C4-2B (cell line): ENCODE measurements around the gene PREX1.

ENCODE experiments used
- H3K27ac ChIP-seq: fragments of 450-650 bp; 2 replicates; pipeline ENCODE4 v1.5.1; 2017
- CTCF ChIP-seq: fragments of 450-650 bp; conservative IDR thresholded peaks from 2 replicates; pipeline ENCODE4 v1.5.1; 2017; ENCODE audit warnings: mild to moderate bottlenecking
- ZFX ChIP-seq: fragments of 450-650 bp; IDR thresholded peaks from 2 replicates; pipeline ENCODE4 v1.6.1; 2017

PREX1 gene

GRCh38 chr20:48807051-48807450 is 20.7 kb downstream of the PREX1 start:
- no peak overlapping the region for H3K27ac ChIP-seq
- TF ChIP-seq CTCF (no peak), ZFX (no peak)

GRCh38 chr20:48805716-48806115 is 22.1 kb downstream of the PREX1 start:
- H3K27ac ChIP-seq = no peak overlapping the region
- no peak for TF ChIP-seq ZFX
- no peak for TF ChIP-seq CTCF

- TF ChIP-seq ZFX (no peak), CTCF (no peak)
Measured at GRCh38 chr20:48805286-48805685, 22.5 kb downstream of the PREX1 start.

GRCh38 chr20:48804300-48804980 is 23.4 kb downstream of the PREX1 start:
- TF ChIP-seq CTCF (no peak), ZFX (no peak)
- no peak overlapping the region for H3K27ac ChIP-seq

More at GRCh38 chr20:48805286-48805685, 22.5 kb downstream of the PREX1 start:
- no peak overlapping the region for H3K27ac ChIP-seq

- no peak overlapping the region for H3K27ac ChIP-seq
- TF ChIP-seq ZFX (no peak), CTCF (no peak)
Measured at GRCh38 chr20:48803176-48804053, 24.4 kb downstream of the PREX1 start.

- no peak overlapping the region for H3K27ac ChIP-seq
- TF ChIP-seq CTCF = no peak
- TF ChIP-seq ZFX = no peak
Measured at GRCh38 chr20:48802647-48803046, 25.2 kb downstream of the PREX1 start.

- TF ChIP-seq ZFX (no peak), CTCF (no peak)
- H3K27ac ChIP-seq = no peak overlapping the region
Measured at GRCh38 chr20:48802216-48802615, 25.6 kb downstream of the PREX1 start.
